Measurements from ENCODE around the gene ZBED1.
"Not testable (repeated sequence)": the region's sequence is repeated elsewhere in the genome, so short reads cannot be mapped to it uniquely, and the experiment has no call there.

Gene ZBED1

DNA sequence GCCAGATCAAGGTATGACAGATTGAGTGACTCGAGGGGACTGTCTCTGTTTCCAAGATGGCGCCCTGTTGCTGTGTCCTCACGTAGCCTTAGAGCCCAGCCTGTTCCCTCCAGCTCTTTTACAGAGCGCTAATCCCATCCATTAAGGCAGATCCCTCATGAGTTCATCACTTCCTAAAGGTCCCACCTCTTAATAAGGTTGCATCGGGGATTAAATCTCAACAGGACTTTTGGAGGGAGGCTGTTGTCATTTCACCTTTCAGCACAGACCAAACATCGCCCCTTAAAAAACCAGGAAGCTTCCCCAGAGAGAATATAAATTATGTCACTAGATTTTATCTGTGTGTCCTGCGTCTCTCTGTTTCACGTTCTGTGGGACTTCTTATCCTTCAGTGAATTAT, 32.6 kb upstream of the ZBED1 start:
- TF ChIP-seq, protein P1, sequence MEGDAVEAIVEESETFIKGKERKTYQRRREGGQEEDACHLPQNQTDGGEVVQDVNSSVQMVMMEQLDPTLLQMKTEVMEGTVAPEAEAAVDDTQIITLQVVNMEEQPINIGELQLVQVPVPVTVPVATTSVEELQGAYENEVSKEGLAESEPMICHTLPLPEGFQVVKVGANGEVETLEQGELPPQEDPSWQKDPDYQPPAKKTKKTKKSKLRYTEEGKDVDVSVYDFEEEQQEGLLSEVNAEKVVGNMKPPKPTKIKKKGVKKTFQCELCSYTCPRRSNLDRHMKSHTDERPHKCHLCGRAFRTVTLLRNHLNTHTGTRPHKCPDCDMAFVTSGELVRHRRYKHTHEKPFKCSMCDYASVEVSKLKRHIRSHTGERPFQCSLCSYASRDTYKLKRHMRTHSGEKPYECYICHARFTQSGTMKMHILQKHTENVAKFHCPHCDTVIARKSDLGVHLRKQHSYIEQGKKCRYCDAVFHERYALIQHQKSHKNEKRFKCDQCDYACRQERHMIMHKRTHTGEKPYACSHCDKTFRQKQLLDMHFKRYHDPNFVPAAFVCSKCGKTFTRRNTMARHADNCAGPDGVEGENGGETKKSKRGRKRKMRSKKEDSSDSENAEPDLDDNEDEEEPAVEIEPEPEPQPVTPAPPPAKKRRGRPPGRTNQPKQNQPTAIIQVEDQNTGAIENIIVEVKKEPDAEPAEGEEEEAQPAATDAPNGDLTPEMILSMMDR (conservative IDR thresholded peaks at IDR 0.05), result no peak
- TF ChIP-seq ZFX (IDR thresholded peaks at IDR 0.05), result no peak
- no peak overlapping the region for H3K27ac ChIP-seq

DNA sequence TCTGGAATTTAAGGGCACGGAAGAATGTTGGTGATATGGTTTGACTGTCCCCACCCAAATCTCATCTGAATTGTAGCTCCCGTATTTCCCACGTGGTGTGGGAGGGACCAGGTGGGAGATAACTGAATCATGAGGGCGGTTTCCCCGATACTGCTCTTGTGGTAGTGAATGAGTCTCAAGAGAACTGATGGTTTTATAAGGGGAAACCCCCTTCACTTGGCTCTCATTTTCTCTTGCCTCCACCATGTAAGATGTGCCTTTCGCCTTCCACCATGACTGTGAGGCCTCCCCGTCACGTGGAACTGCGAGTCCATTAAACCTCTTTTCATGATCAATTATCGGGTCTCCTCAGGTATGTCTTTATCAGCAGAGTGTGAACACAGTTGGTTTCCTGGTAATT, 25.6 kb upstream of the ZBED1 start:
- no peak overlapping the region for H3K27ac ChIP-seq
- TF ChIP-seq, protein P1 (conservative IDR thresholded peaks at IDR 0.05), result no peak

DNA sequence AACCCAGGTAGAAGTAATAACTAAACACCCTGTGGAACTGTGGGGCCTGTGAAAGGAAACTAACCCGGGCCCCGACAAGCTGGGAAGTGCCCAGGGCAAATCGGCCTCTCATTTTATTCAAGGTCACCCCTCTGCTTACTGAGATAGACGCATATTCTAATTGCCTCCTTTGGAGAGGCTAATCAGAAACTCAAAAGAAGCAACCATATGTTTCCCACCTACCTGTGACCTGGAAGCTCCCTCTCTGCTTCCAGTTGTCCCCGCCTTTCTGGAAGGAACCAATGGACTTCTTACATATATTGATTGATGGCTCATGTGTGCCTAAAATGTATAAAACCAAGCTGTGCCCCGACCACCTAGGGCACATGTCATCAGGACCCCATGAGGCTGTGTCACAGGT, 23.1 kb upstream of the ZBED1 start:
- H3K27ac ChIP-seq, result no peak overlapping the region
- TF ChIP-seq ZFX (IDR thresholded peaks at IDR 0.05), result no peak
- TF ChIP-seq, protein P1 (conservative IDR thresholded peaks at IDR 0.05), result no peak

DNA sequence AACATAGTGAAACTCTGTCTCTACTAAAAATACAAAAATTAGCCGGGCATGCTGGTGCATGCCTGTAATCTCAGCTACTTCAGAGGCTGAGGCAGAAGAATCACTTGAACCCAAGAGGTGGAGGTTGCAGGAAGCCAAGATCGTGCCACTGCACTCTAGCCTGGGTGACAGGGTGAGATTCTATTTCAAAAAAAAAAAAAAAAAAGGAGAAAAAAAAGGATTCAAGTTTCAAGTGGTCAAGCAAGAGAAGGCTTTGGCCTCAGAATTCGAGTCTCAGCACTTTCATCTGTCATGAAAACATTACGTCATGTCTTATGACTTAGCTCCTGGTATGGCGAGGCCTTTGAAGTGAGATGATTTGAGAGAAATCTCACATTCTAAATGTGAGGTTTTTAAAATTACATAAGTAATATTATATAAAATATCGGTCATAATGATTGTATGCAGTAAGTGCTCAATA, 21.2 kb upstream of the ZBED1 start:
- no peak overlapping the region for H3K27ac ChIP-seq
- TF ChIP-seq ZFX (IDR thresholded peaks at IDR 0.05), result no peak
- TF ChIP-seq, protein P1 (conservative IDR thresholded peaks at IDR 0.05), result no peak

DNA sequence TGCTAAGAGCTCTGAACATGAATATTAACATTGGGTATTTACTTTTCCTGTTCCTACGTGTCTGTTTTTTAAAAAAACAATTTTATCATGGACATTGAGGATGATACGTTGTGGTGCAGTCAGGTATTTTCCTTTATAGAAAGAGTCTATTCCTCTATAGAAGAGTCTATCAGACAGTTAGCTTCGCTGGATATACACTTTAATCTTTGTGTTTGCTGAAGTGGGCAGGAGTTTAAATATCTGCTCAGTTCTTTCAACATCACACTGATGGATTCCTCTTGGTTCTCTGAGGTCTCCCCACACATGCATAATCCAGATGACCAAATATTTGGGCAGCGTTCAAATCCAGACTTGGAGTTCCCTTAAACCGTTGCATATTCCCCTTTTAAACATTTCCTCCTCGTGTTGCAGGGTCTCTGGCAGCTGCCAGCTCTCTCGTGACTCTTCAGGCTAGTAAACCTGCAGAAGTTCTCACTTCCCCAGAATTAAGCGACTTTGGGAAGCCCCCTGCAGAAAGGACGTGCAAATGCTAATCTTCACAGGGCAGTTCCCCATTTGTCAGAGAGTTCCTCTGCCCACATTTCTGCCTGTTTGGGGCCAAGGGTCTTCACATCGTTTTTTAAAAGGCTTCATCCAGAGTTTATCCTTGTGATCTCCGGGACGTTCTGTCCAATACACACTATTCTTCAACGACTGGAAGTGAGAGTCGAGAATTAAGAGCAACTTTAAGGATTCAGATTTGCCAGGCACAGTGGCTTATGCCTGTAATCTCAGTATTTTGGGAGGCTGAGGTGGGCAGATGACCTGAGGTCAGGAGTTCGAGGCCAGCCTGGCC, 20.5 kb upstream of the ZBED1 start:
- no peak for TF ChIP-seq ZFX (IDR thresholded peaks at IDR 0.05)
- TF ChIP-seq, protein P1 (conservative IDR thresholded peaks at IDR 0.05), result no peak
- no peak overlapping the region for H3K27ac ChIP-seq

DNA sequence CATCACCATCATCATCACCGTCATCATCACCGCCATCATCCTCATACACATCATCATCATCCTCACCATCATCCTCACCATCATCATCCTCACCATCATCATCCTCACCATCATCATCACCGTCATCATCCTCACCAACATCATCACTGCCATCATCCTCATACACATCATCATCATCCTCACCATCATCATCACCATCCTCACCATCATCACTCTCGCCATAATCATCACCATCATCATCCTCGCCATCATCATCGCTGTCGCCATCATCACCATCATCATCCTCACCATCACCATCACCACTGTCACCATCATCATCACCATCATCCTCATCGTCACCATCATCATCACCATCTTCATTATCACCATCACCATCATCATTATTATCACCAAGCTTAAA, 19.8 kb upstream of the ZBED1 start:
- H3K27ac ChIP-seq, result no peak overlapping the region
- TF ChIP-seq, protein P1 (conservative IDR thresholded peaks at IDR 0.05), result no peak
- no peak for TF ChIP-seq ZFX (IDR thresholded peaks at IDR 0.05)

DNA sequence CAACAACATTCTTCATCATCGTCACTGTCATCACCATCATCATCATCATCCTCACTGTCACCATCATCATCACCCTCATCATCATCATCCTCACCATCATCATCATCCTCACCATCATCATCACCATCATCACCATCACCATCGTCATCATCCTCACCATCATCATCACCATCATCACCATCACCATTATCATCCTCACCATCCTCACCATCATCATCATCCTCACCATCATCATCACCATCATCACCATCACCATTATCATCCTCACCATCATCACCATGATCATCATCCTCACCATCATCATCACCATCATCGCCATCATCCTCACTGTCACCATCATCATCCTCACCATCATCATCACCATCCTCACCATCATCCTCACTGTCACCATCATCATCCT, 18.9 kb upstream of the ZBED1 start:
- not testable (repeated sequence) for H3K27ac ChIP-seq

DNA sequence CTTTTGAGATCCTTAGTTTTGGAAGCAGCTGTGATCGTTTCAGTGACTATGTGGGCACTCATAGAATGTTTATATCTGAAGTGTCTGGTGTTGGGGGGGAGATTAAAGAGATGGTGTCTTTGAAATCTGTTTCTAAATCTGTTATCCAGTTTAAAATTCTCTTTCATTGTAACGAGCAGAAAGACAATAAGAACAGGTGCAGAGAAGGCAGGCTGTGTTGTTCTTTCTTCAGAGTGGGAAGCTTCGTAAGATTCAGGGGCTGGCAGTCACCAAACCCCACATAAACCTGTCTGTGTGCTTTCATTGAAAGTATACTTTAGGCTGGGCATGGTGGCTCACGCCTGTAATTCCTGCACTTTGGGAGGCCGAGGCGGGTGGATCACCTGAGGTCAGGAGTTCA, 16.3 kb upstream of the ZBED1 start:
- H3K27ac ChIP-seq, result no peak overlapping the region

More for the DNA sequence above, 16.3 kb upstream of the ZBED1 start:
- TF ChIP-seq, protein P1 (conservative IDR thresholded peaks at IDR 0.05), result no peak
- no peak for TF ChIP-seq ZFX (IDR thresholded peaks at IDR 0.05)
